Measurements from ENCODE around the gene GALNT2.

DNA sequence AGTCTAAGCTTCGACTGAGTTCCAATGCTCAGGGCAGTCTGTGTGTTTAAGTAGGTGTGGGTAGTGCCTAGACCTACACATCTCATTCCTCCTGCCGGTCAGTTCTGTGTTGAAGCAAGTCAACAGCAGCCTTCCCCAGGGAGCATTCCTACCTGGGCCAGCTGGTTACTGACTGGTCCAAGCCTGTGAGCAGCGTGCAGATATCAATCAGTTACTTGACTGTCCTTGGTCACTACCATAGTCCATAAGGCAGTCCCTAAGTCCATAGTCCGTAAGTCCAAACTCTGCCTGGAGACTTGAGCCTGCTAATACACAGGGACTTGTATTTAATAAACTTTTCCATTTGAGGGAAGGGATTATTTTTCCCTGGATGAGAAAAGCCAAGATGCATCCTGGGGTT, 187.2 kb downstream of the GALNT2 start:
- TF ChIP-seq, protein P1, sequence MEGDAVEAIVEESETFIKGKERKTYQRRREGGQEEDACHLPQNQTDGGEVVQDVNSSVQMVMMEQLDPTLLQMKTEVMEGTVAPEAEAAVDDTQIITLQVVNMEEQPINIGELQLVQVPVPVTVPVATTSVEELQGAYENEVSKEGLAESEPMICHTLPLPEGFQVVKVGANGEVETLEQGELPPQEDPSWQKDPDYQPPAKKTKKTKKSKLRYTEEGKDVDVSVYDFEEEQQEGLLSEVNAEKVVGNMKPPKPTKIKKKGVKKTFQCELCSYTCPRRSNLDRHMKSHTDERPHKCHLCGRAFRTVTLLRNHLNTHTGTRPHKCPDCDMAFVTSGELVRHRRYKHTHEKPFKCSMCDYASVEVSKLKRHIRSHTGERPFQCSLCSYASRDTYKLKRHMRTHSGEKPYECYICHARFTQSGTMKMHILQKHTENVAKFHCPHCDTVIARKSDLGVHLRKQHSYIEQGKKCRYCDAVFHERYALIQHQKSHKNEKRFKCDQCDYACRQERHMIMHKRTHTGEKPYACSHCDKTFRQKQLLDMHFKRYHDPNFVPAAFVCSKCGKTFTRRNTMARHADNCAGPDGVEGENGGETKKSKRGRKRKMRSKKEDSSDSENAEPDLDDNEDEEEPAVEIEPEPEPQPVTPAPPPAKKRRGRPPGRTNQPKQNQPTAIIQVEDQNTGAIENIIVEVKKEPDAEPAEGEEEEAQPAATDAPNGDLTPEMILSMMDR (IDR thresholded peaks at IDR 0.05; ENCODE audit: insufficient read depth, low read length): no peak
- no peak for TF ChIP-seq POLR2AphosphoS5 (IDR thresholded peaks at IDR 0.05; ENCODE audit: low read depth)
